ENCODE measurements around the gene TAGLN3. TPM values are rescaled to one million over a fixed set of nuclear protein-coding genes. Genes with fewer than 3 reads are reported as not detected.
A peak's percentile ranks its signal among the peaks of the same experiment; 100 is the strongest.

Gene TAGLN3
- total RNA-seq, 4 donors from 2014 or later: 0.65 TPM; not detected in 3

DNA sequence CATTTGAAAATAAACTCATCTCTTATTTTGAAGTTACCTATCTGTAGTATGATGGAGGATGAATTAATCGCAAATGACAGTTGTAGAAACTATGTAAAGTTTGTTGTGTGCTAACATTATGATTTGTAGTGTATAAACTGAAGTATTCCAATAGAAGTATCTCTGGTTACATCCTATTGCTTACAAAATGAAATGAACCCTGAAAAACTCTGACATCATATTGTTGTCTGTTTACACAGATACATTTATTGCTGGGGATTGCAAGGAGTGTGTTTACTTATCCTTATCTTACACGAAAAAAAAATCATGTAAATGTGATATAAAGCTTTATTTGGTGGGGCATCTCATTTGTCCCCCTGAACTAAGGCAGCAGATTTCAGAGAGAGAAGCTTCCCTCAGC lies 22.5 kb upstream of the TAGLN3 start:
- TF ChIP-seq, protein P1, sequence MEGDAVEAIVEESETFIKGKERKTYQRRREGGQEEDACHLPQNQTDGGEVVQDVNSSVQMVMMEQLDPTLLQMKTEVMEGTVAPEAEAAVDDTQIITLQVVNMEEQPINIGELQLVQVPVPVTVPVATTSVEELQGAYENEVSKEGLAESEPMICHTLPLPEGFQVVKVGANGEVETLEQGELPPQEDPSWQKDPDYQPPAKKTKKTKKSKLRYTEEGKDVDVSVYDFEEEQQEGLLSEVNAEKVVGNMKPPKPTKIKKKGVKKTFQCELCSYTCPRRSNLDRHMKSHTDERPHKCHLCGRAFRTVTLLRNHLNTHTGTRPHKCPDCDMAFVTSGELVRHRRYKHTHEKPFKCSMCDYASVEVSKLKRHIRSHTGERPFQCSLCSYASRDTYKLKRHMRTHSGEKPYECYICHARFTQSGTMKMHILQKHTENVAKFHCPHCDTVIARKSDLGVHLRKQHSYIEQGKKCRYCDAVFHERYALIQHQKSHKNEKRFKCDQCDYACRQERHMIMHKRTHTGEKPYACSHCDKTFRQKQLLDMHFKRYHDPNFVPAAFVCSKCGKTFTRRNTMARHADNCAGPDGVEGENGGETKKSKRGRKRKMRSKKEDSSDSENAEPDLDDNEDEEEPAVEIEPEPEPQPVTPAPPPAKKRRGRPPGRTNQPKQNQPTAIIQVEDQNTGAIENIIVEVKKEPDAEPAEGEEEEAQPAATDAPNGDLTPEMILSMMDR (IDR thresholded peaks at IDR 0.05): no peak
- ATAC-seq (ENCODE audit: low FRiP score) (no peak), DNase-seq (ENCODE audit: low spot score) (no peak)

DNA sequence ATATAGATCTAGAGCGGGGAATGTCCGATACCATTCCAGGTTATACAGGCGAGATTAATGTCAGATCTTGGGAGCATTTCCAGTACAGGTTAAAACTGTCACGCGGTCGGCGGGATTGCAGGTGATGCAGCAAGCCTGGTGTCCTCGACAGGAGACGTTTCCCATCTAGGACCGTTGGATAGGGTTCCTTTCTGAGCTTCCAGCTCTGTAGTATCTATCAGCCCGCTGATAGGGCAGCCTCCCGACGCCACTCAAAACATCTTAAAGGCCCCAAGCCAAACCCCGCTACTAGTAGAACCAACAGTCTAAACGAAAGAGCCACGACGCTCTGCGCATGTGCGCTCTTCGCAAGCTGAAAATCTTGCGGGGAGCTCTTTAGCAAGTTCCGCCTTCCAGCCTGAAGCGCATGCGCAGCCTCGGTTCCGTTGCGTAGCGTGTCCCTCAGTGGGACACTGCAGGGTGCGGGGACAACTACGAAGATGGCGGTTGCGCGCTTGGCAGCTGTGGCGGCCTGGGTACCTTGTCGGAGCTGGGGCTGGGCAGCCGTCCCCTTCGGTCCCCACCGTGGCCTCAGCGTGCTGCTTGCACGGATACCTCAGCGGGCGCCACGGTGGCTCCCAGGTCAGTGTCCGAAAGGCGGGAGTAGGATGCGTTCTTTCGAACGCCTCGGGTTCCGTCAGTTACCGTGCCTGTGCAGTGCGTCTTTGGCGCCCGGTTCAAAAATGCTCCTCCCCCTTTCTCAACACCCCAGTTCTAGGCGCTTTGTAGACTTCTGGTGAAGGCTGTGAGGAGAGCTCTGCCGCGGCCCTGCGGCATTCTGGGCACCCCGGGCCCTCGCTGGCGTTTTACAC lies 19.9 kb upstream of the TAGLN3 start, which contains the start of gene ABHD10:
Gene ABHD10, plus strand, starts transcription at position 444 of the 851 bp plus-strand sequence. Its CDS starts 36 bp downstream, at position 480.
- ATAC-seq (ENCODE audit: low FRiP score): peak; percentile 88
- TF ChIP-seq, protein P1 (IDR thresholded peaks at IDR 0.05): no peak
- peak; percentile 88 for DNase-seq (ENCODE audit: low spot score)

DNA sequence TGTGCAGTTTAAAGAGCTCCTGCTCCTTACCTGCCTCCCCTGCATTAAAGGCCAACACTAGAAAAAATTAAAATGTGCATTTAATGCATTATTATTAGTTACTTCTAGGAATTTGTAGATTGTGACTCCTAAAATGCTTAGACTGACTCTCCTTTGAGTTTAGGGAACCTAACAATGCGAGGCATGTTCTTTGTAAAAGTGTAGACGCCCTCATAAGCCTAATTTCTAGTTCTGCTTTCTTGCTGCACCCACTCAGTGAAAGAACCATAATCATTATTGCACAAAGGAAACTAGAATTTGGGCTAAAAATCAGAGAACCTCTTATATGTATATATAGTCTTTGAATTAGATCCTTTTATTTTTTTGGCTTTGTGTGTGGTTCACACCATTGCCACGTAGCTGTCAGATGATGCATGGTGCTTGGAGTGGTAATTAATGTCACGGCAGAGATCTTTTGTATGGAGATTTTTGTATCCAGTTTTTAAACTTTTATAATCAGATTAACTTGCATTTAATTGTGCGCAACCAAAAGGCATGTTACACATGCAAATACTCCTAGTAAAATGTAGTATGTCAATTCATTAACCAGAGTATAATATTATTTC lies 19.2 kb upstream of the TAGLN3 start:
- ATAC-seq (ENCODE audit: low FRiP score): peak; percentile 24
- DNase-seq (ENCODE audit: low spot score): no peak
- TF ChIP-seq, protein P1 (IDR thresholded peaks at IDR 0.05): no peak

DNA sequence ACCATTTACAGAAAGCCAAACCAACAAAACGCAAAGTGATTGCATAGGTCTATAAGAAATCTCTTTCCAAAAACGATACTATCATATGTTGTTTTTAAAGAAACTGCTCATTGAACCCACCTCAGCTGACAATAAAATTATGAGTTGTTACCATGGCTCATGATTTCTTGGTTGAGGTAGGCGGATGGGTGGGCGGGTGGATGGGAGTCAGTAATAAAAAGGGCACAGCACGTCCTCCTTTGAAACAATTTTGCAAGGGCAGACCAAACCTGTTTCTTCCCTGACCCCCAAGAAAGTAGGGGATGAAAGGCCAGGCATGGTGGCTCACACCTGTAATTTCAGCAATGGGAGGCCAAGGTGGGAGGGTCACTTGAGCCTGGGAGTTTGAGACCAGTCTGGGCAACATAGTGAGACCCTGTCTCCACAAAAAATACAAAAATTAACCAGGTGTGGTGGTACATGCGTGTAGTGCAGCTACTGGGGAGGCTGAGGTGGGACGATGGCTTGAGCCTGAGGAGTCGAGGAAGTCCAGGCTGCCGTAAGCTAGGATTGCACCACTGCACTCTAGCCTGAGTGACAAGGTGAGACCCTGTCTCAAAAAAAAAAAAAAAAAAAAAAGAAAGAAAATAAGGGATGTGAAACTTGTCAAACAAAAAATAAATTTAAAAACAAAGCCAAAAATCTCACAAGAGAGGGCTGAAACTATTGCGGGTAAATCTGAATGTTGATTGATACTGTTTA lies 17.8 kb upstream of the TAGLN3 start:
- no peak for ATAC-seq (ENCODE audit: low FRiP score)
- TF ChIP-seq, protein P1 (IDR thresholded peaks at IDR 0.05): no peak
- DNase-seq (ENCODE audit: low spot score): no peak

DNA sequence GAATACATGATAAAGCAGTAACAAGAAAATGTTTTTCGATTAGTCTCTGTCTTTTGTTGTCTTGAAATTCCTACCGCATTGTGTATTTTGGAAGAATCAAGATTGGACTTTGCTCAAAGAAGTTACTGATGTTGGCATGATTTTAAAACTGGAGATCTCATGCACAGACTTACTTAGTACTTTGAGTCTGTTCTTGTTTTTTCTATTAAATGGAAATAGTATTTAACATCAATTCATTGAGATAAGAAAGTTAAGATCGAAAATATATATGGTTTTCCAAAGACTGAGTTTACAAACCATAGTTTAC lies 17.3 kb upstream of the TAGLN3 start:
- ATAC-seq (ENCODE audit: low FRiP score): no peak

DNA sequence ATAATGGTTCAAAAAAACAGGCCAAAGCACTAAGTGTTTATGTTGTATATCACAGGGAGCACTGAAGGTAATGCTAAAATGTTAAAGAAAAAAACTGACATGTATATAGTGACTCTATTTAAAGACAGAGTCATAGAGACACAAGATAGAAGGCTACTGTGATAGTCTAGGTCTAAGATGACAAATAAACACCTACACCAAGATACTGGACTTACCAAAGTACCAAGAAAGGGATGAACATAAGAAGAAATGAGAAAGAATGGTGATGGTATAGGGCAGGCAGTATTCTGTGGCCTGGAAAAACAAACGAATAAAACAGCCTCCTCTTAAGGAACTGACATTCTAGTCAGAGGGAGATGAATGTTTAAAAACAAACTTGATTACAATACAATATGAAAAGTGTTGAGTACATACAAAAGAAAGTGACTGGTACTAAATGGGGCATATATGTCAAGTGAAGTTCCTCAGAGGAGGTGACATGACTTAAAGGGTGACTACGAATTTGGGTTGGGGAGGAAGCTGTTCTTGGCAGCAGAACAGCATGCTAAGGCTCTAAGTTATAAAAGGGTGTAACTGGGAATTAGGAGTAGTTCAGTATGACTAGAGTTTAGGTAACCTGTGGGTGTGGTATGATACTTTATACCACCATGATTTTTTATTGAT lies 14.0 kb upstream of the TAGLN3 start:
- TF ChIP-seq, protein P1 (IDR thresholded peaks at IDR 0.05): no peak
- ATAC-seq (ENCODE audit: low FRiP score): no peak
- DNase-seq (ENCODE audit: low spot score): no peak

More for the DNA sequence above, 17.3 kb upstream of the TAGLN3 start:
- TF ChIP-seq, protein P1 (IDR thresholded peaks at IDR 0.05): no peak
- DNase-seq (ENCODE audit: low spot score): no peak

Data from omental fat pad (tissue), 4 donors.